KMS-11 (cell line): ENCODE results near the gene NBAS.

Experiments
- H2AFZ ChIP-seq: fragments of 200-600 bp; sonication (generic); 2 replicates; pipeline ENCODE4 v1.6.1; 2016; ENCODE audit warnings: antibody characterized with exemption, mixed run types, low read depth
- H3K27ac ChIP-seq: fragments of 200-600 bp; sonication (generic); 2 replicates; pipeline ENCODE4 v1.6.1; 2016; ENCODE audit warnings: mild to moderate bottlenecking, mixed run types
- H3K27me3 ChIP-seq: fragments of 200-600 bp; sonication (generic); 2 replicates; pipeline ENCODE4 v1.6.1; 2017; ENCODE audit warnings: mild to moderate bottlenecking, low read depth, mixed run types, moderate library complexity; ENCODE audit not compliant: insufficient read depth
- H3K36me3 ChIP-seq: fragments of 200-600 bp; sonication (generic); 2 replicates; pipeline ENCODE4 v1.6.1; 2017; ENCODE audit warnings: mild to moderate bottlenecking, mixed run types; ENCODE audit not compliant: insufficient read depth
- H3K4me1 ChIP-seq: fragments of 200-600 bp; sonication (generic); 2 replicates; pipeline ENCODE4 v1.6.1; 2016; ENCODE audit warnings: mild to moderate bottlenecking, low read depth, mixed run types; ENCODE audit not compliant: poor library complexity, severe bottlenecking
- H3K4me2 ChIP-seq: fragments of 200-600 bp; sonication (generic); 2 replicates; pipeline ENCODE4 v1.7.0; 2016; ENCODE audit warnings: mild to moderate bottlenecking, mixed run types
- H3K4me3 ChIP-seq: fragments of 200-600 bp; sonication (generic); IDR thresholded peaks from 2 replicates; pipeline ENCODE4 v1.6.1; 2017; ENCODE audit warnings: low read depth, low read length, mixed read lengths; ENCODE audit not compliant: insufficient read depth
- H3K79me2 ChIP-seq: fragments of 200-600 bp; sonication (generic); 2 replicates; pipeline ENCODE4 v1.6.1; 2016; ENCODE audit warnings: low read depth, mixed run types; ENCODE audit not compliant: insufficient read depth
- H3K9ac ChIP-seq: fragments of 200-600 bp; sonication (generic); 2 replicates; pipeline ENCODE4 v1.6.1; 2016; ENCODE audit warnings: mild to moderate bottlenecking, mixed run types
- H4K20me1 ChIP-seq: fragments of 200-600 bp; sonication (generic); 2 replicates; pipeline ENCODE4 v1.6.1; 2016; ENCODE audit warnings: mild to moderate bottlenecking, mixed run types; ENCODE audit not compliant: insufficient read depth
- TF ChIP-seq, protein P1 (sequence below): fragments of 200-600 bp; sonication (generic); conservative IDR thresholded peaks from 2 replicates; pipeline ENCODE4 v1.6.1; 2017; ENCODE audit warnings: low read depth, mild to moderate bottlenecking, antibody characterized with exemption, low read length, moderate library complexity, mixed read lengths

Gene NBAS

DNA sequence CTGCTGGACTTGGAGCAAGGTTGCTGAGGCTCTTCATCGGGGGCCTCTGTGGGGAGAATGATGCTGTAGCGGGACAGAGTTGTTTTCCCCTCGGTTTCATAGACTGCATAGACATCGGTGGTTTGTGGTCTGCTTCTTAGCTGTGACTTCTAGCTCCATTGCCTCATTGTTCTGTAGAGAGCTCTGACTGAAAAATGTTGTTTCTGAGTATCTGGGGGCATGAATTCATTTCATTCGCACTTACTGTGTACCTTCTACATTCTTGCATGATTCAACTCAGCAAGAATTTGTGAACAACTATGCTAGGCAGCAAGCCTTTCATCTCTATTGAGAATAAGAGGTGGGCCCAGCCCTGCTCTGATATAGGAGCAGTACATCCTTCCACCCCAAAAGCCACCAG is 406.8 kb downstream of the NBAS start:
- no peak overlapping the region for H3K4me3 ChIP-seq
- H3K27ac ChIP-seq: no peak overlapping the region
- H3K27me3 ChIP-seq: no peaks in the 10 kb centered on the region
- H4K20me1 ChIP-seq: no peaks in the 10 kb centered on the region
- H3K4me1 ChIP-seq: no peaks in the 10 kb centered on the region
- no peaks in the 10 kb centered on the region for H3K36me3 ChIP-seq
- H2AFZ ChIP-seq: no peak overlapping the region
- H3K9ac ChIP-seq: no peak overlapping the region
- TF ChIP-seq, protein P1, sequence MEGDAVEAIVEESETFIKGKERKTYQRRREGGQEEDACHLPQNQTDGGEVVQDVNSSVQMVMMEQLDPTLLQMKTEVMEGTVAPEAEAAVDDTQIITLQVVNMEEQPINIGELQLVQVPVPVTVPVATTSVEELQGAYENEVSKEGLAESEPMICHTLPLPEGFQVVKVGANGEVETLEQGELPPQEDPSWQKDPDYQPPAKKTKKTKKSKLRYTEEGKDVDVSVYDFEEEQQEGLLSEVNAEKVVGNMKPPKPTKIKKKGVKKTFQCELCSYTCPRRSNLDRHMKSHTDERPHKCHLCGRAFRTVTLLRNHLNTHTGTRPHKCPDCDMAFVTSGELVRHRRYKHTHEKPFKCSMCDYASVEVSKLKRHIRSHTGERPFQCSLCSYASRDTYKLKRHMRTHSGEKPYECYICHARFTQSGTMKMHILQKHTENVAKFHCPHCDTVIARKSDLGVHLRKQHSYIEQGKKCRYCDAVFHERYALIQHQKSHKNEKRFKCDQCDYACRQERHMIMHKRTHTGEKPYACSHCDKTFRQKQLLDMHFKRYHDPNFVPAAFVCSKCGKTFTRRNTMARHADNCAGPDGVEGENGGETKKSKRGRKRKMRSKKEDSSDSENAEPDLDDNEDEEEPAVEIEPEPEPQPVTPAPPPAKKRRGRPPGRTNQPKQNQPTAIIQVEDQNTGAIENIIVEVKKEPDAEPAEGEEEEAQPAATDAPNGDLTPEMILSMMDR: no peak
- no peaks in the 10 kb centered on the region for H3K79me2 ChIP-seq
- no peak overlapping the region for H3K4me2 ChIP-seq

DNA sequence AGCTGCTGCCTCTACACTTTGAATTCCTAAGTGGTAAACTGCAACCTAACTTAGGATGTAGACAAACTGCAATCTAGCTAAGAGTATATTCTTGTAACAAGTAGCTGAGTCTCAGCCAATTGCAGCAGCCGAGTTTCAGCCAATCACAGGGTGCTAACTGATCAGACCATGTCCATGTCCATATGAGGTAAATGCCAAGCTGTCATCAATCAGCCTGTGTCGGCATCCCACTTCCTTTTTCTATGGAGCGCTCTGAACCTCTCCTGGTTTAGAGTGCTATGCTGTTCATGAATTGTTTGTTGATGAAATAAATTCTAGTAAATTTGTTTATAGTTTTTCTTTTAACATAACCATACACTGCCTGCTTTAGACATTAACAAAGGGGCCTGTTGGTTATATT is 408.8 kb downstream of the NBAS start:
- H3K27ac ChIP-seq: no peak overlapping the region
- no peaks in the 10 kb centered on the region for H3K36me3 ChIP-seq
- H3K9ac ChIP-seq: no peak overlapping the region
- H3K79me2 ChIP-seq: no peaks in the 10 kb centered on the region
- TF ChIP-seq, protein P1: no peak
- no peak overlapping the region for H3K4me3 ChIP-seq
- H3K27me3 ChIP-seq: no peaks in the 10 kb centered on the region
- H3K4me2 ChIP-seq: no peak overlapping the region
- H3K4me1 ChIP-seq: no peaks in the 10 kb centered on the region
- H4K20me1 ChIP-seq: no peaks in the 10 kb centered on the region
- H2AFZ ChIP-seq: no peak overlapping the region

DNA sequence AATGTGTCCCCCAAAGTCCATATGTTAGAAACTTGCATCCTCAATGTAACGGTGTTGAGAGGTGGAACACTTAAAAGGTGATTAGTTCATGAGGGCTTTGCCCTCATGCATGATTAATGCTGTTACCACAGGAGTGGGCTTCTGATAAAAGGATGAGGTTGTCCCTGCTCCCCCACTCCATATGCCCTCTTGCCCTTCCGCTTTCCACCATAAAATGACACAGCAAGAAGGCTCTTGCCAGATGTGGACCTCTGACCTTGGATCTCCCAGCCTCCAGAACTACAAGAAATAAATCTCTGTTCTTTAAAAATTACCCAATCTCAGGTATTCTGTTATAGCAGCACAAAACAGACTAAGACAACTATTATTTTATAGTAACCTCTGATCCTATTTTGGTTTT is 412.1 kb downstream of the NBAS start:
- H2AFZ ChIP-seq: no peak overlapping the region

DNA sequence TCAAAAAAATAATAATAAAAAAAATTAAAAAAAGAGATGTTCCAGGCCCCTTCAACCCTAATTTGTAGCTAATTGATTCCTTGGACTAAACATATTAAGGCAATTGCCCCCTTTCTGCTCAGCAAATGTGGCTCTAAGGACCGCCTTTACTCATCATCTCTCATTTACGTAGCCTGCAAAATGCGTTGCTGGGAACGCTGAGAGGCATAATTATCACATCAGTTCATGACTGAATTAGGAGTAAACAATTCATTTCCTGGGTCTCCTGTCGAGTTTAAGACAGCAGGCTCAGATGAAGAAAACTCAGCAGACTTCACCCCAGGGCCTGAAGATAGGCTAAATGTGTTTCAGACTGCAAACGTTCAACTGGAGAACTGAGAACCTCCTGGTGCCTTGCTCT is 413.5 kb downstream of the NBAS start:
- Histone ChIP-seq H3K36me3 (no peaks in the 10 kb centered on the region), H3K9ac (no peak overlapping the region), H4K20me1 (no peaks in the 10 kb centered on the region), H3K4me1 (no peaks in the 10 kb centered on the region), H2AFZ (no peak overlapping the region), H3K27ac (no peak overlapping the region), H3K79me2 (no peaks in the 10 kb centered on the region), H3K4me2 (no peak overlapping the region), H3K4me3 (no peak overlapping the region), H3K27me3 (no peaks in the 10 kb centered on the region)
- TF ChIP-seq, protein P1: no peak

More for the DNA sequence above, 412.1 kb downstream of the NBAS start:
- no peaks in the 10 kb centered on the region for H3K27me3 ChIP-seq
- H3K4me2 ChIP-seq: no peak overlapping the region
- H3K27ac ChIP-seq: no peak overlapping the region
- H4K20me1 ChIP-seq: no peaks in the 10 kb centered on the region
- TF ChIP-seq, protein P1: no peak
- no peaks in the 10 kb centered on the region for H3K79me2 ChIP-seq
- H3K4me3 ChIP-seq: no peak overlapping the region
- no peaks in the 10 kb centered on the region for H3K4me1 ChIP-seq
- H3K9ac ChIP-seq: no peak overlapping the region
- H3K36me3 ChIP-seq: no peaks in the 10 kb centered on the region
